Measurements from ENCODE around the gene UBE2E2.

UBE2E2 gene

GRCh38 chr3:23272820-23273219 lies 69.7 kb downstream of the UBE2E2 start:
- FAIRE-seq (no peak), DNase-seq (ENCODE audit: low spot score) (no peak)

- FAIRE-seq (no peak), DNase-seq (ENCODE audit: low spot score) (no peak)
Measured at GRCh38 chr3:23275061-23275460, 71.9 kb downstream of the UBE2E2 start.

GRCh38 chr3:23275814-23276213 lies 72.7 kb downstream of the UBE2E2 start:
- no peak for DNase-seq (ENCODE audit: low spot score)
- FAIRE-seq, result no peak

- FAIRE-seq, result no peak
- no peak for DNase-seq (ENCODE audit: low spot score)
Measured at GRCh38 chr3:23276913-23277658, 74.0 kb downstream of the UBE2E2 start.

- DNase-seq (ENCODE audit: low spot score), result no peak
- FAIRE-seq, result no peak
Measured at GRCh38 chr3:23277688-23278087, 74.6 kb downstream of the UBE2E2 start.

GRCh38 chr3:23283625-23284024 lies 80.5 kb downstream of the UBE2E2 start:
- no peak for DNase-seq (ENCODE audit: low spot score)
- FAIRE-seq, result no peak

- FAIRE-seq (no peak), DNase-seq (ENCODE audit: low spot score) (no peak)
Measured at GRCh38 chr3:23288286-23288685, 85.2 kb downstream of the UBE2E2 start.

GRCh38 chr3:23288715-23289114 lies 85.6 kb downstream of the UBE2E2 start:
- FAIRE-seq, result no peak
- DNase-seq (ENCODE audit: low spot score), result no peak

- no peak for FAIRE-seq
- DNase-seq (ENCODE audit: low spot score), result no peak
Measured at GRCh38 chr3:23292432-23292831, 89.3 kb downstream of the UBE2E2 start.

GRCh38 chr3:23294770-23295387 lies 91.8 kb downstream of the UBE2E2 start:
- DNase-seq (ENCODE audit: low spot score), result no peak
- no peak for FAIRE-seq

- FAIRE-seq, result no peak
- no peak for DNase-seq (ENCODE audit: low spot score)
Measured at GRCh38 chr3:23301819-23302218, 98.7 kb downstream of the UBE2E2 start.

- FAIRE-seq (no peak), DNase-seq (ENCODE audit: low spot score) (no peak)
Measured at GRCh38 chr3:23302271-23302670, 99.1 kb downstream of the UBE2E2 start.

GRCh38 chr3:23303601-23304217 lies 100.6 kb downstream of the UBE2E2 start:
- FAIRE-seq (no peak), DNase-seq (ENCODE audit: low spot score) (no peak)

GRCh38 chr3:23304424-23304823 lies 101.3 kb downstream of the UBE2E2 start:
- DNase-seq (ENCODE audit: low spot score) (no peak), FAIRE-seq (no peak)

- no peak for DNase-seq (ENCODE audit: low spot score)
- peak; percentile 67 for FAIRE-seq
Measured at GRCh38 chr3:23308986-23309625, 106.0 kb downstream of the UBE2E2 start.

- DNase-seq (ENCODE audit: low spot score) (no peak), FAIRE-seq (no peak)
Measured at GRCh38 chr3:23312866-23313265, 109.7 kb downstream of the UBE2E2 start.

- no peak for FAIRE-seq
- DNase-seq (ENCODE audit: low spot score), result no peak
Measured at GRCh38 chr3:23314981-23315762, 112.0 kb downstream of the UBE2E2 start.

GRCh38 chr3:23316924-23317323 lies 113.8 kb downstream of the UBE2E2 start:
- DNase-seq (ENCODE audit: low spot score) (no peak), FAIRE-seq (no peak)

GRCh38 chr3:23319366-23320312 lies 116.5 kb downstream of the UBE2E2 start:
- DNase-seq (ENCODE audit: low spot score) (no peak), FAIRE-seq (no peak)
